Measurements from ENCODE around the gene PBX3. TPM values are rescaled to one million over a fixed set of nuclear protein-coding genes. Genes with fewer than 3 reads are reported as not detected.

Gene PBX3
- polyA plus RNA-seq, 1 donor = 11.2 TPM

Other genes starting within 250 kb of the PBX3 start
- gene MAPKAP1, start 40.2 kb upstream of the PBX3 start, polyA plus RNA-seq (ENCODE audit: insufficient read length) = 67.7 TPM